Breast epithelium (tissue), 4 donors: ENCODE measurements around the gene FAM193A. TPM values are rescaled to one million over a fixed set of nuclear protein-coding genes. Genes with fewer than 3 reads are reported as not detected.

Source experiments
- DNase-seq, 2 donors: peaks; one replicate each; pipeline ENCODE4 v3.0.0-alpha.2; 2019; ENCODE audit warnings: low spot score in 2 of 2
- H3K27ac ChIP-seq, 2 donors: fragments of 200-600 bp; sonication (generic) in 1 of 2; one replicate each; pipeline ENCODE4 v1.5.1; 2016 to 2019; ENCODE audit warnings: mild to moderate bottlenecking in 1 of 2
- H3K27me3 ChIP-seq, 2 donors: fragments of 200-600 bp; sonication (generic) in 1 of 2; one replicate each; pipeline versions ENCODE4 v1.5.1 to v1.6.0; 2017 to 2019; ENCODE audit warnings: control low read depth in 1 of 2, mild to moderate bottlenecking in 1 of 2
- H3K36me3 ChIP-seq: fragments of 200-600 bp; one replicate; pipeline ENCODE4 v1.5.1; 2019
- H3K4me1 ChIP-seq, 2 donors: fragments of 200-600 bp; sonication (generic); one replicate each; pipeline ENCODE4 v1.5.1; 2016 to 2019; ENCODE audit warnings: control low read depth in 1 of 2
- H3K4me3 ChIP-seq, 3 donors: fragments of 200-600 bp; sonication (generic); 1 replicate in 2 of 3; 2 replicates in 1 of 3; pipeline ENCODE4 v1.5.1; 2016 to 2019; ENCODE audit warnings: mild to moderate bottlenecking in 3 of 3, moderate library complexity in 2 of 3
- H3K9me3 ChIP-seq, 2 donors: fragments of 200-600 bp; sonication (generic) in 1 of 2; one replicate each; pipeline ENCODE4 v1.5.1; 2016 to 2019; ENCODE audit warnings: control low read depth in 1 of 2
- POLR2A ChIP-seq: fragments of 450-650 bp; IDR thresholded peaks from one replicate; pipeline ENCODE4 v1.6.1; 2016; ENCODE audit warnings: antibody characterized with exemption, mild to moderate bottlenecking, moderate library complexity
- POLR2AphosphoS5 ChIP-seq, 3 donors: sonication (generic); formaldehyde crosslinking; IDR thresholded peaks; one replicate each; pipeline ENCODE4 v1.6.1; 2017; ENCODE audit warnings: antibody characterized with exemption in 3 of 3
- intact Hi-C: fragments of 100-400 bp; cut with DNase I; formaldehyde crosslinking; loops from one replicate; pipeline ENCODE4 v1.15.1; 2023; ENCODE audit warnings: low total_unique reads
- total RNA-seq, 3 donors: library from RNA; depleted of rRNA; stranded (reverse); fragments of >200 nt; gene quantifications; one replicate each; pipeline ENCODE4 v1.1.0, GENCODE V29; 2016
- TF ChIP-seq, protein P1 (sequence below), 3 donors: fragments of 450-650 bp; IDR thresholded peaks; one replicate each; pipeline ENCODE4 v1.5.1; 2016 to 2017; ENCODE audit warnings: antibody characterized with exemption in 3 of 3, mild to moderate bottlenecking in 3 of 3, moderate library complexity in 3 of 3

FAM193A gene
- total RNA-seq, 3 donors from 2014 or later: 24.5 to 26.5 (median 24.7) TPM

DNA sequence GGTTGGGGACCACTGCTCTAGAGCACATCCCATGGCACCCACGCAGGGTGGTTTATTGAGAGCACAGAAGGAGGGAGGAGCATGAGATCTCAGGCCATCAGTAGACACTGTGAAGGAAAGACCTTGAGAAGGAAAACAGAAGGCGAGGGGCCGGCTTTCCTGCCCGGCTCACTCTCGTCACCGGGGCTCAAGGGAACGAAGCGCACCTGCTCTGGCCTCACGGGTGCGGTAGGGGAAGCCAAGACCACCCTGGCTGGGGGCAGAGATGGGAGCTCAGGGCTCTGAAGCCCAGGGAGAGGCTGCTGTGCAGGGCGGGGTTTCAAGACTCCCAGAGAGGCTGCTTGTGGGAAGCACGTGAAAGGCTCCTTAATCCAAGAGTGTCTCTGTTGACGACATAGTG, 113.8 kb downstream of the FAM193A start:
- no peaks in the 10 kb centered on the region for H3K9me3 ChIP-seq
- no peak for DNase-seq
- TF ChIP-seq POLR2A (no peak), POLR2AphosphoS5 (IDR thresholded peaks at IDR 0.05) (no peak)
- TF ChIP-seq, protein P1, sequence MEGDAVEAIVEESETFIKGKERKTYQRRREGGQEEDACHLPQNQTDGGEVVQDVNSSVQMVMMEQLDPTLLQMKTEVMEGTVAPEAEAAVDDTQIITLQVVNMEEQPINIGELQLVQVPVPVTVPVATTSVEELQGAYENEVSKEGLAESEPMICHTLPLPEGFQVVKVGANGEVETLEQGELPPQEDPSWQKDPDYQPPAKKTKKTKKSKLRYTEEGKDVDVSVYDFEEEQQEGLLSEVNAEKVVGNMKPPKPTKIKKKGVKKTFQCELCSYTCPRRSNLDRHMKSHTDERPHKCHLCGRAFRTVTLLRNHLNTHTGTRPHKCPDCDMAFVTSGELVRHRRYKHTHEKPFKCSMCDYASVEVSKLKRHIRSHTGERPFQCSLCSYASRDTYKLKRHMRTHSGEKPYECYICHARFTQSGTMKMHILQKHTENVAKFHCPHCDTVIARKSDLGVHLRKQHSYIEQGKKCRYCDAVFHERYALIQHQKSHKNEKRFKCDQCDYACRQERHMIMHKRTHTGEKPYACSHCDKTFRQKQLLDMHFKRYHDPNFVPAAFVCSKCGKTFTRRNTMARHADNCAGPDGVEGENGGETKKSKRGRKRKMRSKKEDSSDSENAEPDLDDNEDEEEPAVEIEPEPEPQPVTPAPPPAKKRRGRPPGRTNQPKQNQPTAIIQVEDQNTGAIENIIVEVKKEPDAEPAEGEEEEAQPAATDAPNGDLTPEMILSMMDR (IDR thresholded peaks at IDR 0.05): no peak

DNA sequence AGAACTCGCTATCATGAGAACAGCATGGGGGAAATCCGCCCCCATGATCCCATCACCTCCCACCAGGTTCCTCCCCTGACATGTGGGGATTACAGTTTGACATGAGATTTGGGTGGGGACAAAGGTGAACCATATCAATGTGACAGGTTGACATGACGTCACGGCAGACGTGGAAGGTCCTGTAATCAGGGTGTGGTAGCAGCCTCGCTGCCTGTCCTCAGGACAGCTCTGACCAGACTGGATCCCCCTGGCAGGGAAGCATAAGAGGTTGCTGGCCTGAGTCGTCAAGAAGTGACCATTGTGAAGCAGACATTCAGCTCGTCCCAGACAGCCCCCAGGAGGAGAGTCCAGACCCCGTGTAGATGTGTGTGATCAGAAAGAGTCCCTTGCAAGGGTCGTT, 115.1 kb downstream of the FAM193A start:
- intact Hi-C loops: no loop called here
- H3K4me3 ChIP-seq: no peak overlapping the region
- H3K27me3 ChIP-seq: no peaks in the 10 kb centered on the region
- peaks cover 8% of the 10 kb centered on the region for H3K36me3 ChIP-seq
- H3K9me3 ChIP-seq: no peaks in the 10 kb centered on the region
- H3K27ac ChIP-seq: no peak overlapping the region
- H3K4me1 ChIP-seq: no peaks in the 10 kb centered on the region
- no peak for DNase-seq
- TF ChIP-seq POLR2A (no peak), POLR2AphosphoS5 (IDR thresholded peaks at IDR 0.05) (no peak)
- TF ChIP-seq, protein P1 (IDR thresholded peaks at IDR 0.05): no peak

More for the DNA sequence above, 113.8 kb downstream of the FAM193A start:
- Histone ChIP-seq H3K36me3 (peaks cover 8% of the 10 kb centered on the region), H3K27me3 (no peaks in the 10 kb centered on the region), H3K4me3 (no peak overlapping the region), H3K27ac (no peak overlapping the region), H3K4me1 (no peaks in the 10 kb centered on the region)
- intact Hi-C loops: no loop called here

DNA sequence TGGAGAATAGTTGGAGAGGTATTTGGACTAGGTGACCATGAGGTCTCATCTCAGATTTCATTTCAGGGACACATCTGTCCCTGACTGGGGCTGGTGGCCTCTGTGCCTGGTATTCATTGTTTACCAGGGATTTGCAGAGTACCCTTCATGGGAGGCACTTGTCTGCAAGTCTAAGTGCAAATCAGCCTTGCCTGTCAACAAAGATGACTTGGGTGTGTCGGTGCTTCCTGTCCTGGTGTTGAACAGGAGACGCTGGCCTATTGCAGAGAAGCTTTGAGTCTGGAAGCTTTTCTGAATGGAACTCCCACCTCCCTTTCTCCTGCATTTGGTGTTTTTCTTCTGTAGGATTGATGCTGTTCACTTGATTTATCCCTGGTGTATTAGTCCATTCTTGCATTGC, 115.6 kb downstream of the FAM193A start:
- DNase-seq: no peak
- intact Hi-C loops: no loop called here
- H3K4me3 ChIP-seq: no peak overlapping the region
- no peaks in the 10 kb centered on the region for H3K27me3 ChIP-seq
- no peaks in the 10 kb centered on the region for H3K4me1 ChIP-seq
- no peak for TF ChIP-seq POLR2A
- TF ChIP-seq POLR2AphosphoS5 (IDR thresholded peaks at IDR 0.05): no peak
- TF ChIP-seq, protein P1 (IDR thresholded peaks at IDR 0.05): no peak
- H3K27ac ChIP-seq: no peak overlapping the region
- peaks cover 8% of the 10 kb centered on the region for H3K36me3 ChIP-seq
- H3K9me3 ChIP-seq: no peaks in the 10 kb centered on the region

DNA sequence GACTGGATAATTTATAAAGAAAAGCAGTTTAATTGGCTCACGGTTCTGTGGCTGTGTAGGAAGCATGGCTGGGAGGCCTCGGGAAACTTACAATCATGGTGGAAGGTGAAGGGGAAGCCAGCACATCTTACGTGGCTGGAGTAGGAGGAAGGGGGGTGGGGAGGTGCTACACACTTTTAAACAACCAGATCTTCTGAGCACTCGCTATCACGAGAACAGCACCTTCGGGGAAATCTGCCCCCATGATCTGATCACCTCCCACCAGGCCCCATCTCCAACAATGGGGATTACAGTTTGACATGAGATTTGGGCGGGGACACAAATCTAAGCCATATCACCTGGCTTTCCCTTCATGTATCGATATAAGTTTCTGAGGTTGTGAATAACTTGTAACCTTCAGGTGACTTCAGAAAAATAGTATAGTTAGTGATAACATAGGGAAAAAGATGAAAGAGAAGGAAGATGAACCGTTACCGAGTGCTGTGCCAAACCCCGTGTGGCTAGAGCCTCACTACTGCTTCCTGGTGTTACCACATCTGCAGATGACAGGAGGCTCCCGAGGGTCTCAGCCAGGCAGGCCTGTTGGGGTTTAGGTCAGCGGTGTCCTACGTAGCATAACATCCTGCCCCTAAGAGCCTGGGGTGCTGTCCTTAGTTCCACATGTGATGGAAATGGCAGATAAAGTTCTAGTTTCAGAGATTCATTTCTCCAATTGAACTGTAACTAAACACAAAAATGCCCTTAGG, 116.1 kb downstream of the FAM193A start:
- Histone ChIP-seq H3K4me3 (no peak overlapping the region), H3K27me3 (no peaks in the 10 kb centered on the region), H3K4me1 (no peaks in the 10 kb centered on the region), H3K36me3 (peaks cover 7% of the 10 kb centered on the region), H3K27ac (no peak overlapping the region), H3K9me3 (no peaks in the 10 kb centered on the region)
- intact Hi-C loops: no loop called here
- DNase-seq: no peak
- no peak for TF ChIP-seq POLR2A
- TF ChIP-seq POLR2AphosphoS5 (IDR thresholded peaks at IDR 0.05): no peak
- TF ChIP-seq, protein P1 (IDR thresholded peaks at IDR 0.05): no peak

DNA sequence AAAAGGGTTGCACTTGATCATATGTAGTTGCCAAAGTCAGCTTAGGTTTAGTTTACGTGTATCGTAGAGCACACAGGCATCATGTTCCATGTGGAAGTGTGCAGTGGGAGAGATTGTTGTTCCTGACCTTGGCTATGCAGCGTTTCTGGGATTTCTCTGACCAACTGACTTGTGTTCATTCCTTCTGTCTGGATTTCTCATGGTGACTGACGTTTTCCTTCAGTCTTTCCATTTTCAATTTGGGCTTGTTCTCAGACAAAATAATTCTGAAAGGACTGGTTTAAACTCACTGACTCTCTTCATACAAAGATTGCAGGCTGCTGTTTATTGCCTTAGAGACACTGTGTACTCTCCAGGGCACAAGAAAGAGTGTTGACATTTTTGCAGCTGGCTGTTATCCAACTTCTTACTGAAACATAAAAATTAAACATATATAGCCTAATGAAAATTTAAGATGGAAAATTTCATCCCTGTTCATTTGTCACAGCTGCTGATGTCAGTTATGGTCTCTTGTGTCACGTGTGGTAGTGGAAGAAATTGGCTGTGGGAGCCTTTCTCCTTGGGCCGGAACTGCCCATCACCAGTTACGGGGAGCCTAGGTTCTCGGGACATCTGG, 124.3 kb downstream of the FAM193A start:
- Histone ChIP-seq H3K27me3 (no peaks in the 10 kb centered on the region), H3K27ac (peak overlapping the region; percentile 14 to 50), H3K4me3 (no peak overlapping the region), H3K4me1 (no peaks in the 10 kb centered on the region), H3K36me3 (peaks cover 6% of the 10 kb centered on the region), H3K9me3 (no peaks in the 10 kb centered on the region)
- intact Hi-C loops: no loop called here
- TF ChIP-seq, protein P1 (IDR thresholded peaks at IDR 0.05): no peak
- no peak for DNase-seq
